Type B pancreatic cell (in vitro differentiated cells): ENCODE measurements around the gene MSRB3. TPM values are rescaled to one million over a fixed set of nuclear protein-coding genes. Genes with fewer than 3 reads are reported as not detected.

Source experiments
- DNase-seq: peaks from one replicate; pipeline ENCODE4 v3.0.0; 2021; ENCODE audit warnings: mixed read lengths; ENCODE audit not compliant: unreplicated experiment; ENCODE audit errors: extremely low spot score
- H3K27ac Mint-ChIP-seq: 2 replicates; pipeline ENCODE4 v1.8.0; 2021; ENCODE audit warnings: mild to moderate bottlenecking, mixed read lengths
- H3K27me3 Mint-ChIP-seq: 2 replicates; pipeline ENCODE4 v1.8.0; 2021; ENCODE audit warnings: mixed read lengths
- H3K36me3 Mint-ChIP-seq: 2 replicates; pipeline ENCODE4 v1.8.0; 2021; ENCODE audit warnings: mixed read lengths
- H3K4me1 Mint-ChIP-seq: one replicate; pipeline ENCODE4 v1.8.0; 2021; ENCODE audit warnings: mixed read lengths; ENCODE audit not compliant: unreplicated experiment
- H3K4me3 Mint-ChIP-seq: 2 replicates; pipeline ENCODE4 v1.8.0; 2021; ENCODE audit warnings: mild to moderate bottlenecking, mixed read lengths
- H3K9me3 Mint-ChIP-seq: 2 replicates; pipeline ENCODE4 v1.8.0; 2021; ENCODE audit warnings: mixed read lengths
- CTCF ChIP-seq: fragments of 200-600 bp; sonication (generic); conservative IDR thresholded peaks from 2 replicates; pipeline ENCODE4 v1.5.0; 2021; ENCODE audit warnings: antibody characterized with exemption, mild to moderate bottlenecking
- total RNA-seq: library from RNA; stranded (reverse); gene quantifications from 2 replicates; pipeline ENCODE4 v1.2.1, GENCODE V29; 2021; ENCODE audit warnings: low replicate concordance

Gene MSRB3
- total RNA-seq, 1 donor from 2014 or later = 12.8 TPM

DNA sequence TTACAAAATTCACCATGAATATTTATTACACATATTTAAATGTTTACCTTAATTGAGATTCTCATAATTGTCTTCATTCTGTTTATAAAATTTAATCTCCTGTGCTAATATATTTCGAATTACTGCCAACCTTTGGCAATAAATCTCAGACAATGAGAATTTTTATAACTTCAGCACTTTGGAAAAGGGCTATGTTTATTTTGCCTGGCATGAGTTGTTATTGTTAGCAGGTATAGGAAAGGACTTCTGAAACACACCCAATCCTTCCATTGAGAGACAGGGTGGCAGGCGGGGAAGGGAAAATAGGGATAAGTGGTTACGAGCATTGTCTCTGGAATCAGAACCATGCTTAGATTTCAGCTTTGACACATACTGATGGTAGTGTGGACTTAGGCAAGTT is 12.1 kb upstream of the MSRB3 start:
- TF ChIP-seq CTCF = no peak
- peaks cover 5% of the 10 kb centered on the region for H3K9me3 Mint-ChIP-seq
- no peaks in the 10 kb centered on the region for H3K27me3 Mint-ChIP-seq
- H3K4me3 Mint-ChIP-seq = no peak overlapping the region
- H3K36me3 Mint-ChIP-seq = no peaks in the 10 kb centered on the region
- no peak for DNase-seq
- peaks cover 18% of the 10 kb centered on the region for H3K4me1 Mint-ChIP-seq
- no peak overlapping the region for H3K27ac Mint-ChIP-seq

GRCh38 chr12:65269603-65270002 is 8.9 kb upstream of the MSRB3 start:
- no peaks in the 10 kb centered on the region for H3K36me3 Mint-ChIP-seq

GRCh38 chr12:65274602-65275272 is 3.7 kb upstream of the MSRB3 start:
- Mint-ChIP-seq H3K27ac (no peak overlapping the region), H3K4me3 (no peak overlapping the region), H3K4me1 (peaks cover 5% of the 10 kb centered on the region), H3K27me3 (peaks cover 28% of the 10 kb centered on the region), H3K36me3 (no peaks in the 10 kb centered on the region), H3K9me3 (no peaks in the 10 kb centered on the region)
- no peak for TF ChIP-seq CTCF
- DNase-seq = no peak

More at GRCh38 chr12:65269603-65270002, 8.9 kb upstream of the MSRB3 start:
- Mint-ChIP-seq H3K27me3 (peaks cover 4% of the 10 kb centered on the region), H3K4me3 (no peak overlapping the region), H3K4me1 (peaks cover 18% of the 10 kb centered on the region), H3K27ac (no peak overlapping the region), H3K9me3 (no peaks in the 10 kb centered on the region)
- no peak for TF ChIP-seq CTCF
- no peak for DNase-seq

GRCh38 chr12:65275627-65276026 is 2.9 kb upstream of the MSRB3 start:
- Mint-ChIP-seq H3K27ac (no peak overlapping the region), H3K36me3 (no peaks in the 10 kb centered on the region), H3K27me3 (peaks cover 33% of the 10 kb centered on the region), H3K4me1 (peaks cover 10% of the 10 kb centered on the region), H3K9me3 (no peaks in the 10 kb centered on the region), H3K4me3 (no peak overlapping the region)
- no peak for DNase-seq
- TF ChIP-seq CTCF = no peak

GRCh38 chr12:65276916-65277530 is 1.5 kb upstream of the MSRB3 start:
- Mint-ChIP-seq H3K9me3 (no peaks in the 10 kb centered on the region), H3K36me3 (no peaks in the 10 kb centered on the region), H3K4me3 (peak overlapping the region; percentile 57), H3K4me1 (peaks cover 10% of the 10 kb centered on the region), H3K27ac (no peak overlapping the region), H3K27me3 (peaks cover 38% of the 10 kb centered on the region)
- DNase-seq = no peak
- TF ChIP-seq CTCF = no peak
